H1 (cell line): ENCODE data around the gene COMP. TPM values are rescaled to one million over a fixed set of nuclear protein-coding genes. Genes with fewer than 3 reads are reported as not detected.

Source experiments
- CTCF ChIP-seq, 3 experiments: IDR thresholded peaks; 1 replicate in 2 of 3; 2 replicates in 1 of 3; pipeline versions ENCODE4 v1.5.1 to v1.6.1; 2011; ENCODE audit warnings: low read length in 3 of 3, mild to moderate bottlenecking in 3 of 3, inconsistent platforms in 2 of 3, low read depth in 1 of 3, moderate library complexity in 1 of 3; ENCODE audit not compliant: insufficient read depth in 1 of 3; ENCODE audit errors: control extremely low read depth in 1 of 3
- EP300 ChIP-seq, 2 experiments: IDR thresholded peaks; 1 replicate in 1 of 2; 2 replicates in 1 of 2; pipeline ENCODE4 v1.6.1; 2011 to 2012; ENCODE audit warnings: low read depth in 2 of 2, low read length in 2 of 2, mild to moderate bottlenecking in 2 of 2, borderline replicate concordance in 1 of 2, inconsistent platforms in 1 of 2, moderate library complexity in 1 of 2
- GTF2F1 ChIP-seq: IDR thresholded peaks from 2 replicates; pipeline ENCODE4 v1.6.1; 2012; ENCODE audit warnings: low read depth, low read length, improper control_type of control experiment, borderline replicate concordance
- polyA plus RNA-seq, 7 experiments: library from polyadenylated mRNA; depleted of rRNA in 3 of 7; stranded (reverse) in 5 of 7; unstranded in 2 of 7; fragments of >200 nt in 5 of 7; fragments of 200-250 nt in 2 of 7; gene quantifications; 1 replicate in 5 of 7; 2 replicates in 1 of 7; 4 replicates in 1 of 7; pipeline versions ENCODE4 v1.2.1 to v1.2.3, GENCODE V29; 2011 to 2013; ENCODE audit warnings: missing spikeins in 2 of 7, mixed read lengths in 2 of 7
- total RNA-seq: library from RNA; stranded (reverse); fragmentation: NEBNext Ultra II Directional; extraction: Animal tissue kit (Norgen Biotek cat#: 25700); gene quantifications from 2 replicates; pipeline ENCODE4 v1.2.1, GENCODE V29; 2021

Gene COMP
- total and polyA plus RNA-seq, 2 of the 8 experiments (the other 6 are each of a cell fraction or from before 2014, with no cell fraction given) = 0.17 TPM

GRCh38 chr19:18768997-18769891, 21.9 kb downstream of the COMP start (continued):
- no peak for TF ChIP-seq CTCF (IDR thresholded peaks at IDR 0.05; ENCODE audit: control extremely low read depth in 1 of 3, insufficient read depth in 1 of 3, low read depth in 1 of 3, low read length in 3 of 3)
- TF ChIP-seq GTF2F1 = no peak
- TF ChIP-seq EP300 (IDR thresholded peaks at IDR 0.05; ENCODE audit: borderline replicate concordance in 1 of 2, low read depth in 2 of 2, low read length in 2 of 2) = no peak
